Neural progenitor cell (in vitro differentiated cells): Measurements from ENCODE around the gene CLDND1.

ENCODE experiments used
- EZH2 ChIP-seq: fragments of 200-600 bp; sonication (generic); IDR thresholded peaks from 2 replicates; pipeline ENCODE4 v1.6.1; 2017; ENCODE audit warnings: antibody characterized with exemption, mild to moderate bottlenecking, moderate library complexity
- EZH2phosphoT487 ChIP-seq: fragments of 200-600 bp; sonication (generic); IDR thresholded peaks from 2 replicates; pipeline ENCODE4 v1.6.1; 2017; ENCODE audit warnings: antibody characterized with exemption
- TF ChIP-seq, protein P1 (sequence below): fragments of 200-600 bp; sonication (generic); IDR thresholded peaks from 2 replicates; pipeline ENCODE4 v1.5.1; 2017; ENCODE audit warnings: antibody characterized with exemption, mild to moderate bottlenecking

DNA sequence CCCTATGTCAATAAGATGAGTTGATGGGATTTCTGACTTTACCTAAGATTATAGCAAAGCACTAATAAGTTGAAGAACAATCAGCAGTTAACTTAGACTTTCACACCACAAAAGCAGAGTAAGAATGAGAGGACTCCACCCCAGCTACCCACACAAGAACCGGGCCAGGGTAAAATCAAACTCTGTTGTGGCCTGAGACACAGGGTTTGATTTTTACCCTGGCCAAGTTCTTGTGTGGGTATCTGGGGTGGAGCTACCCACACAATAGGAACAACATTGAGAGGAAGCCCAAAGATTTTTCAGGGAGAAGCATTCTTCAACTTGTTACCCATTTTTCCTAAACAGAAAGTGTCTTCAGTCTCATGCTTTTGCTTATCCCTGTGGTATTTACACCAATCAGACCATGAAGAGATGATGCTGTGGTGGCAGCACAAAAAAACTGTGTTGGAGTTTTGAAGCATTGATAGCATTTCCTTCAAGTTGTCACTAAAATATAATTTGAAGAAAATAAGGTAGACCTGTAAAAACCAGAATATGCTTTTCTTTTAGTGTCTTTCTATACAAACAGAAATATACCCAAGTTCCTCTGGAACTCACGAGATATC is 45.1 kb upstream of the CLDND1 start:
- TF ChIP-seq, protein P1, sequence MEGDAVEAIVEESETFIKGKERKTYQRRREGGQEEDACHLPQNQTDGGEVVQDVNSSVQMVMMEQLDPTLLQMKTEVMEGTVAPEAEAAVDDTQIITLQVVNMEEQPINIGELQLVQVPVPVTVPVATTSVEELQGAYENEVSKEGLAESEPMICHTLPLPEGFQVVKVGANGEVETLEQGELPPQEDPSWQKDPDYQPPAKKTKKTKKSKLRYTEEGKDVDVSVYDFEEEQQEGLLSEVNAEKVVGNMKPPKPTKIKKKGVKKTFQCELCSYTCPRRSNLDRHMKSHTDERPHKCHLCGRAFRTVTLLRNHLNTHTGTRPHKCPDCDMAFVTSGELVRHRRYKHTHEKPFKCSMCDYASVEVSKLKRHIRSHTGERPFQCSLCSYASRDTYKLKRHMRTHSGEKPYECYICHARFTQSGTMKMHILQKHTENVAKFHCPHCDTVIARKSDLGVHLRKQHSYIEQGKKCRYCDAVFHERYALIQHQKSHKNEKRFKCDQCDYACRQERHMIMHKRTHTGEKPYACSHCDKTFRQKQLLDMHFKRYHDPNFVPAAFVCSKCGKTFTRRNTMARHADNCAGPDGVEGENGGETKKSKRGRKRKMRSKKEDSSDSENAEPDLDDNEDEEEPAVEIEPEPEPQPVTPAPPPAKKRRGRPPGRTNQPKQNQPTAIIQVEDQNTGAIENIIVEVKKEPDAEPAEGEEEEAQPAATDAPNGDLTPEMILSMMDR: no peak
- TF ChIP-seq EZH2phosphoT487 (no peak), EZH2 (no peak)
